GM21390 (cell line): Measurements from ENCODE around the gene GAGE12J.
"Not testable (repeated sequence)": the region's sequence is repeated elsewhere in the genome, so short reads cannot be mapped to it uniquely, and the experiment has no call there.

Experiments used
- ATAC-seq: cut with Tn5 transposase; IDR thresholded peaks from one replicate; pipeline ENCODE4 v1.9.1; 2021; ENCODE audit not compliant: unreplicated experiment

The GAGE12J gene

GRCh38 chrX:49309401-49309981, 12.3 kb upstream of the GAGE12J start:
- no peak for ATAC-seq

GRCh38 chrX:49310371-49310770, 11.5 kb upstream of the GAGE12J start:
- no peak for ATAC-seq

- ATAC-seq: no peak
Observed at GRCh38 chrX:49312176-49312575, 9.7 kb upstream of the GAGE12J start.

GRCh38 chrX:49316085-49316484, 5.8 kb upstream of the GAGE12J start:
- no peak for ATAC-seq

DNA sequence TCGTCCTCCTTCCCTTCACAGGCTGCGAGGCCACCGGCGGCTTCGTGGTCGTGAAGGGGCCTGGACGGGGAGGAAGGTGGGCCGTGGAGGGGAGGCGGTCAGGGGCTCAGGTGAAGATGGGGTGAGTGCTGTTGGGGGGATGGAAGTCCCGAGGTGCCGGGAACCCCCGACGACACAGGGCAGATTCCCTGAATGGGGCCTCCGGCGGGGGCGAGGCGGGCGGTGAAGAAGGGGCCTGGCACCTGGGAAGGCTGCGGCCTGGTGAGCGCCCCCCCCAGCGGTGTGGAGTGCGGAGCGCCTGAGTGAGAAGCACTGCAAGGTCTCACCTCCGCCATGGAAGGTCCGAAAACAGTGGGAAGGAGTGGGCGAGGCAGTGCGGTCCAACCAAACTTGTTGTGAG, 429 bp downstream of the GAGE12J start:
- not testable (repeated sequence) for ATAC-seq

- ATAC-seq: not testable (repeated sequence)
Observed at GRCh38 chrX:49323735-49324134, 1.9 kb downstream of the GAGE12J start.

DNA sequence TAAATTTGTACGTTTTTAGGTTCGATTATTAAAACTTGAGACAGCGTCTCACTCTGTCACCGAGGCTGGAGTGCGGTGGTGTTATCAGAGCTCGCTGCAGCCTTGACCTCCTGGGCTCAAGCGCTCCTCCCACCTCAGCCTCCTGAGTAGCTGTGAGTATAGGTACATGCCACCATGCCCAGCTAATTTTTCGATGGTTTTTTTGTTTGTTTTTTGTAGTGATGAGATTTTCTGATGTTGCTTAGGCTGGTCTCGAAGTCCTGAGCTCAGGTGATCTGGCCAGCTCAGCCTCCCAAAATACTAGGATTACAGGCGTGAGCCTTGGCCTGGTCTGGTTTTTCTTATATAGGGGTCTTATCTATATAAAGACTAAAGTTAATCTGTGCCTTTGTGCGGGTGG, 8.6 kb downstream of the GAGE12J start:
- not testable (repeated sequence) for ATAC-seq

DNA sequence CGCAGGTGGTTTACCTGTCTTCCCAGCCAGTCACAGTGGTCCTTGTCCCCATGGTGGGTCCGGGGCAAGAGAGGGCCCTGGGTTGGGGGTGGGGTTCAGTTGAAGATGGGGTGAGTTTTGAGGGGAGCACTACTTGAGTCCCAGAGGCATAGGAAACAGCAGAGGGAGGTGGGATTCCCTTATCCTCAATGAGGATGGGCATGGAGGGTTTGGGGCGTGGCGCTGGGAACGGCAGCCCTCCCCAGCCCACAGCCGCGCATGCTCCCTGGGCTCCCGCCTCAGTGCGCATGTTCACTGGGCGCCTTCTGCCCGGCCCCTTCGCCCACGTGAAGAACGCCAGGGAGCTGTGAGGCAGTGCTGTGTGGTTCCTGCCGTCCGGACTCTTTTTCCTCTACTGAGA, 9.4 kb downstream of the GAGE12J start, which contains the start of gene GAGE13:
Gene GAGE13, plus strand, starts transcription at position 301 of the 400 bp plus-strand sequence. CDS start 1,156 bp downstream, outside the sequence.
- ATAC-seq: not testable (repeated sequence)

GRCh38 chrX:49331841-49332240, 10.0 kb downstream of the GAGE12J start:
- ATAC-seq: not testable (repeated sequence)

DNA sequence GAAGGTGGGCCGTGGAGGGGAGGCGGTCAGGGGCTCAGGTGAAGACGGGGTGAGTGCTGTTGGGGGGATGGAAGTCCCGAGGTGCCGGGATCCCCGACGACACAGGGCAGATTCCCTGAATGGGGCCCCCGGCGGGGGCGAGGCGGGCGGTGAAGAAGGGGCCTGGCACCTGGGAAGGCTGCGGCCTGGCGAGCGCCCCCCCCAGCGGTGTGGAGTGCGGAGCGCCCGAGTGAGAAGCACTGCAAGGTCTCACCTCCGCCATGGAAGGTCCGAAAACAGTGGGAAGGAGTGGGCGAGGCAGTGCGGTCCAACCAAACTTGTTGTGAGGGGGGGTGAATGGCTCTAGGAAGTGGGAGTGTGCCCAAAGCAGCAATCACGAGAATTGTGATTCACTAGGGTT, 19.6 kb downstream of the GAGE12J start:
- ATAC-seq: not testable (repeated sequence)

DNA sequence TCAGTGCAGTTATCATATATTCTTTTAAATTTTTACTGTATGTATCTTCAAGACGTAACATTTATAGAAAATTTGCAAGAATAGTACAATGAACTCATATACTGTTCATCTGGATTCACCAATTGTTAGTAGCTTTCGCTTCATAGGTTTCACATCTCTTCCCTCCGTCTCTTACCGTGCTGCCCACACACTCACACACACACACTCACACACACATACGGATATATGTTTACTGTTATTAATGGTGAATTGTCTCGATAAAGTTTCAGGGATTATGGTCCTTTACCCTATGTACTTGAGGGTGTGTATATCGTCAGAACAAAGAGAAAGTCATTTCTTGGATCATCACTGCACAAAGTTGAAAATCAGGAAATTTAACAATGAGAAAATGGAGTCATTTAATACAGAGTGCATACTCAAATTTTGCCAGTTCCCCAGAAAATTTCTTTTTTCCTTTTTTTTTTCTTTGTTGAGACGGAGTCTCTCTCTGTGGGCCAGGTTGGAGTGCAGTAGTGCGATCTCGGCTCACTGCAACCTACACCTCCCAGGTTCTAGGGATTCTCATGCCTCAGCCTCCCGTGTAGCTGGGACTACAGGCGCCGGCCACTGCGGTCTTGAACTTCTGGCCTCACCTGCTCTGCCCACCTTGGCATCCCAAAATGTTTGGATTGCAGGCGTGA, 22.8 kb downstream of the GAGE12J start:
- ATAC-seq: not testable (repeated sequence)

- not testable (repeated sequence) for ATAC-seq
Observed at GRCh38 chrX:49345402-49345801, 23.6 kb downstream of the GAGE12J start.

DNA sequence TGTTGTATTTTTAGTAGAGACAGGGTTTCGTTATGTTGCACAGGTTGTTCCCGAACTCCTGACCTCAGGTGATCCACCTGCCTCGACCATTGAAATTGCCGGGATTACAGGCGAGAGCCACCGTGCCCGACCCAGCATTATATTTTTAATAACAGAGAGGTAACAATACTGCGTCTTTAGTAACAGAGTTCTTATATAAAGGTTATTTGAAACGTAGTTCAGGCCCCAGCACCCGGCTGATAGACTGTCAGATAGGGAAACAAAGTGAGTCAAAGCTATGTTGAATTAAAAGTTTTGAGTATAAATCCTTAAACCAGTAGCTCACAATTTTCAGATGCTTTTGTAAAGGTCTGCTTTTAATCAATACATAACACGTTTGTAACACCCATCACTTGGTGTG, 24.3 kb downstream of the GAGE12J start:
- ATAC-seq: not testable (repeated sequence)
